Measurements from ENCODE around the gene NF2.

NF2 gene

DNA sequence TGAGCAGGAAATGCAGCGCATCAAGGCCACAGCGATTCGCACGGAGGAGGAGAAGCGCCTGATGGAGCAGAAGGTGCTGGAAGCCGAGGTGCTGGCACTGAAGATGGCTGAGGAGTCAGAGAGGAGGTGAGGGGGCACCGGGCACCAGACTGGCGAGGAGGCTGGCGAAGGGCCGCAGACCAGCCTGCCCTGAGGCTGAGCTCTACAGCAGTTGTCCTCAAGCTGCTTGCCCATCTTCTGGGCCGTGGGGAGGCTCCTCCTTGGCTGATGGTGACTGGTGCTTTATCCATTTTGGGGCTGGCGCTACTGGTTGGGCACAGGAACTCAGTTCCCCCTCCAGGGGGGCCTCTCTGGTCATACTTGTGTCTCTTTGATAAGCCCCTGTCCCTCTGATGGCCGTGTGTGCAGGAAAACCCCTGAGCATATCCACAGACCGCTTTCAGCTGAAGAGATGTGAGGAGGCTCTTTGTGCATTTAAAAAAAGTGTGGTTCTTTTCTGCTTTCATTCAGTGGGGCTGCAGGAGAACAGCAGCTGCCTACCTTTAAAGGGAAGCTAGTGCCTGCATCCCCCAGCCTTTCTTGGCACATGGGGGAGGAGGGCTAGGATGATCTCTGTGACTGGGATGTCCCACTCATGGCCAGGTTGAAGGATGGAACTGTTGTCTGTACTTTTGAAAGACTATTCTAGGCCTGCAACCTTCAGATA is 70.1 kb downstream of the NF2 start:
- no peak for DNase-seq

DNA sequence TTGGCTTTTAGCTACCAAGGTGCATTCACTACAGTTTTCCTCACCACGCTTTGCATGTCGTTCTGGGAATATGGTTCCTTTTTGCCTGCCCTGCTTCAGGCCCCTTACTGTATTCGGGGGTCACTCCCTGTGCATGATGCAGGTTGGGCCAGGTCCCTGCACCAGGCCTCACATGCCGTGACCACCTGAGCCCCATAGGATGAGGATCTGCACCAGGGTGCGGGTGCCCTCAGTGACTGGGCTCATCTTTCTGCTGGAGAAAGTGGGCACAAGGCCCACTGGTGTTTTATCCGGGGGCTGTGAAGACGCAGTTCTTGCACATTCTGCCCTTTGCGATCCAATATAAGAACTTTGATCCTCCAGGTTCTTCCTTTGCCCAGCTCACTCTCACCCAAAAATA is 70.7 kb downstream of the NF2 start:
- no peak for DNase-seq

DNA sequence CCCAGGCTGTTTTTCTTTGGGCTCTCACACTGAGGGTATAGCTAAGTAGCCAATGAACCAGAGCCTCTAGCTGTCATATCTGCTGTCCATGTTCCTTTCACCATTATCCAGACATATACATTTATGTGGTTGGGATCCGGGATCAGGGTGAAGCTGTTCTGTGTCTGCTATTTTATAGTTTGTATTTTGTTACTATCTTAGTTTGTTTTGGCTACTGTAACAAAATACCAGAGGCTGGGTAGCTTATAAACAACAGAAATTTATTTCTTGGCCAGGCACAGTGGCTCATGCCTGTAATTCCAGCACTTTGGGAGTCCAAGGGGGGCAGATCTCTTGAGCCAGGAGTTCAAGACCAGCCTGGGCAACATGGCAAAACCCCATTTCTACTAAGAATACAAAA is 75.9 kb downstream of the NF2 start:
- DNase-seq, result no peak

DNA sequence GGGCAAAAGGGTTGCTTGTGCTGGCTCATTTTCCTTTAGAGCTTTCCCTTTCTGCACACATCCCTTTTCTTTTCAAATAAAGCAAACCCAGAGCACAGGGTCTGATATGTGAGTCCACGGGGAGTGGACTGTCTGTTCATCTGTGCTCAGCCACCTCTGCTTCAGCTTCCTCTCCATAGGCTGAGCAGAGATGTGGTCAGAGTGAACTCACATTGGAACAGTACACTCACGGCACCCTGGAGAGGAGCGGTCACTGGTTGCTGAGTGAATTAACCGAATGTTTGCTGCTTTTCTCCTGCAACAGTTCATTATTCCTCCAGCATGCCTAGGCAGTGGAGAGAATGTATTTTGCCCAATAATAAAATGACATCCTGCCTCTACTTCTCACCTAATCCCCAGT is 80.1 kb downstream of the NF2 start:
- no peak for DNase-seq

DNA sequence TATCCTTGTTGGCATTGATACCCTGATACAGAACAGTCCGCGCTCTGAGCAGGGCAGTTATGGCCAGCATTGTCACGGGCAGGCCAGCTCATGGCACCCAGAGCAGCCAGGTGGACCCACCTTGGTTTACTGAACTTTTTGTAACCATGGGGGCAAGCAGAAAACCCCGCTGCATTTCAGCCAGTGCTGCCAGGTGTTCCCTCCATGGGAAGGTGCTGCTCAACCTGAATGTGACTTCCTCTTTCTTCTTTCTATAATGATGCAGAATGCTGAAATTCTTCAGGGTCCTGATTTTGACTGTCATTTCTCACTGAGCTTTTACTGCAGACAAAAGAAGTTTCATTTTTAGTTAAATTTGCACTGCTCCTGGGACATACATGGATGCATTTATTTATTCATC is 80.8 kb downstream of the NF2 start:
- no peak for DNase-seq

DNA sequence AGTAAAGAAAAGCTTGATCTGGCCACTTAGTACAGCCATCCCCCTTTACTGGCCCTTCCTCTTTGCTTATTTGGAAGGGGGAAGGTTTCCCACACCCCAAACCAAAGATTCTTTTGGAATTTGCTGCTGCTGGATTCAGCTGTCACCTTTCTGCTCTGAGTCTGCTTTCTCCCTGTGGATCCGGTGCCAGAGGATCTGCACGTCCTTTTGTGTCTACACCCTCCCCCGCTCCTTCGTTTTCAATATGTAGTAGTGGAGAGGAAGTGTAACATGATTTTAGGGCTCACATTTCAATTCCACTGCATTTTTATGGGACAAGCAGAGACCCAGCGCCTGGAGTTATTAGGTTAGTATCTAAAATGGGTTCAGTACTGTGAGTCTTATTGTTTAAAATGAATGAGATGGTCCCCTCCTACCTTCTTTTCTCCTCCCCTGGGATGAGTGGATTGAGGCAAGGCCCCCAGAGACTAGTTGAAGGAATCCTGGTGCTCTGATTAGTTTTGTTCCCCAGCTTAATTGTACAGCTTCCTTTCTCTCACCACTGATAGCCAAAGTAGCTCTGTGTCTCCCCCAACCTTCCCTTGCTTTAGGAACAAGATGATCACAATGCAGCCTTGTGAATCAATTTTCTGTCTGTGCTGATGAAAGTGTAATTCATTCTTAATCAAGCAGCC is 85.9 kb downstream of the NF2 start:
- DNase-seq, result no peak

DNA sequence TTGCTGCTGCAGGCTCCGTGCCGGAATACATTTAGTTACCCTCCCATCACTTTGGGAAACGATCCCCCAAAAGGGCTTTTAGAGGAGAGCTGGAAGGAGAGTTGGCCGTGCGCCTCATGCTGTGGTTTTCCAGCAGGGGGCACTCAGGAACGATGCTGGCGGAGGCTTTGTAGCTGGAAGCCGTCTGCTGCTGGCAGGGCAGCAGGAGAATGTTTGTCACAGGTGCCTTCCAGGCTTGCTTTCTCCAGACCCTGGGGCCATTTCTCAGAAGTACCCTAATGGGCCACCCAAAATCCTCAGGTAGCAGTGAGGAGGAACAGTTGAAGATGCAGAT is 86.4 kb downstream of the NF2 start:
- peak; percentile 40 for DNase-seq

DNA sequence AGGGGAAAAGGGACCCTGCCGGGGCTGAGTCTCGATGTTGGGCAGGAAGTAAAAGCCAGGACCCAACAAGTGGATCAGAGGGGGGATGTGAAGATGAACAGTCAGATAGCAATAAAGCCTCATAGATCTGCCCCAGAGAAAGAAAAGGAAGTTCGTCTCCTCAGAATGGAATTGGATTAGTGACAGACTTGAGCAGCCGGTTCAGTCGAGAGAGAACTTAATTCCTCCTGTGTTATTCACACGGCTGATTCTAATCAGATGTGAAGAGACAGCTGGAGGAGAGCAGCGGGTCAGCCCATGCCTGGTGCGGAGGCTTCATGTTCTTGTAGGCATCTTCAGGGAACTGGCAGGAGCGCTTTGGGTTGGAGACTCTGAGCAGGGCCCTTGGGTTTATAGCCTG is 87.0 kb downstream of the NF2 start:
- DNase-seq, result no peak

DNA sequence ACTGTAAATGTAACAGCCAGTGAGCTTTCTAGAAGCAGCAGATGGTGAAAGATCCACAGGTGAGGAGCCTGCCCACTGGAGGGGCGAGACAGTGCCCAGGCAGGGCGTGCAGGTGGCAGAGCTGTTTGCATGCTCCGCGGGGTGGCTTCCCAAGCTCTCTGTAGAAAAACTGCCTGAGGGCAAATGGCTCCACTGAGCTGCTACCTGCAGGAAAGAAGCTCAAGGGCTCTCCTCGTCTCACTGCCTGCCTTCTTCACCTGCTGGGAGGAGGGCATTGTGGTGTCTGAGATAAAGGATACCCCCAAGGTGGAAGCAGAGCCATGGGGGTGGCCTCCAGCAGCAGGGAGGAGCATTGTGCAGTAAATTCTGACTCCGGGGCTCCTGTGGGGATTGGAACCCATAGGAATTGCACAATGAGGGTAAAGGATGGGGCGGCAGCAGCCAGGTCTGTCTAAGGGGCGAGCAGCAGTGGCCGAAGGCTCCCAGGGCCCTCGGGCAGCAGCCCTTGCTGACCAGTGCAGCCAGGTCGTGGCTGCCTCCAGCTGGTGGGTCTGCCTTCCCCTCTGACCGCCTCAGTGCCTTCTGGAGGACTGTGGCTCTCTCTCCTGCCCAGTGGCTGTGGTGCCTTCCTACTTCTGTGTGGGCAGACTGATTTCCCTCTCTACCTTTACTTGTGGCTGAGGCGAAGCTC is 88.3 kb downstream of the NF2 start:
- DNase-seq, result no peak

DNA sequence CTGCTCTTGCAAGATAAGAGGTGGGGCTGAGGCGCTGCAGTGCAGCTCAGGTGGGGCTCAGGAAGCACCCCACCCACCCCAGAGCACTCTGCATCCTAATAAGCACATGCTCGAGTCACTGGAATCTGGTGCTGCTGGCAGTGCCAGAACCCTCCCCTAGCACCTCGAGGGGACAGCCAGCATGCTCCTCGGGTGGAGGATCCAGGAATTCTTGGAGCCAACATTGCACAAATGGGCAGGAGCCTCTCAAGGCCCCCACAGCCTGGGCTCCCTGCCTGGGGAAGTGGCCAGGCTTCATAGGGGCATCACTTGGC is 88.9 kb downstream of the NF2 start:
- DNase-seq, result no peak

DNA sequence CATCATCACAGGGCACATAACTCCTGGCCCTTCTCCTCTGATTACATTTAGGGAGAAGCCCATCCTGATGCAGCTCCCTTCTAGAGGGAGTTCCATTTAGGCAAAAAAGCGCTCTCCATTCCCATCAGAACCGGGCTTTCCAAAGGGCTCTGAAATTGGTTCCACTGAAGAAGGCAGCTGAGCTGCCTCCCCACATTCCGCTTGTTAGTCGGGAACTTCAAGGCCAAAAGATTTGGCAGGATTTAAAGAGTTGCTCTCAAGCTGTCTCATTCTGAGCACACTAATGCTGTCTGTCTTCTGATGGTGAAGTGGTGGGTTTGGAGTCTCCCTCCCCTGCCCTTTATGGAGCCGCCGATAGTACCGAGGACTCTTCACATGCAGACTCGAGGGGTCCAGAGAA is 89.7 kb downstream of the NF2 start:
- no peak for DNase-seq

DNA sequence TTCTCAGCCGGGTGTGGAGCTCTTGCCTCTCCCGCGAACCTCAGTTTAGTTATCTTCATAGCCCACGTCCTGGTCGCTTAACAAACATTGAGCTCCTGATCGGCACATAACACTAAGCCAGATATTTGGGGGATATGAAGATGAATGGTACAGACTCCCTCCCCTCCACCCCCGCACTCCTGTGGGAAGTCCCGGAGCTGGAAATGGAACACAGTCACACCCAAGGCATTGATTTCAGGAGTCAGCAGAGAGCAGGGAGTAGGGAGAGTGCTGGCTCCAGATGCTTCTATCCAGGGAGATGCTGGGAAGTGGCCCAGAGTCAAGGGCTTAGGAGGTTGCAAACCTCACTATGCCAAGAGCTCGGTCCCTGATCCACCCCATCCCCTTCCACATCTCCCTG is 90.2 kb downstream of the NF2 start:
- DNase-seq, result no peak

DNA sequence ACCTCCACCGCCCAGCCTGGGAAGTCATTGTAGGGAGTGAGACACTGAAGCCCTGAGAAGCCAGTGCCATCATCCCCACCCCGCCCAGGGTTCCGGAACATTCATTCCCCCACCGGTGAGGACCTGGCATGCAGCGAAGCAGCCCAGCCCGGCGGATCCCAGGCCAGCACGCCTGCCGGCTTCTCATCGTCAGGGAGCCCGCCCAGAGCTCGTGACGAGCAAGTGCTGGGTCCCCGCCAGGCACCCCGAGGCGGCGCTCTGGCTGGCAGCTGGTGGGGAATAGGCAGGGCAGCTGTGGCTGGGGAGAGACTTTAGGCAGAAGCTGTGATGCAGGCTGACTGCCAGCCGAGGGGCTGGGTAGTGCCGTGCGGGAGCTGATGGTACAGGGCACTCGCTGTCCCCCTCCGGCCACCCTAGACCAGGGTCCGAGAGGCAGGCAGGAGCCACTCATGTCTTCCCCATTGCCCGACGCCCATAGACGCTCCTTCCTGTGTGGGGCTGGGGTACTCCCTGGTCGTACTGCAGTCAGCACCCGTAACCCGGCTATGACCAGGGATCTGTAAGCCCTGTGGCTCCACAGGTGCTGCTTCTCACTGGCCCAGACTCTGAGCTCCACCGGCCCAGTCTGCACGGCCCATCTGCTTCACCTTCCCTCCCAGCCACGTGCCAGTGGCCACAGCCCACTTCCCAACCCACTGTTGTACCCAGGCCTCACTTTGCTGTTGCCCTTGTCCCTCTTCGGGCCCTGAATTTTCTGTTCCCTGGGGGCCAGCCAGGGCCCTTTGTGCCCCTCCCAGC is 91.9 kb downstream of the NF2 start:
- DNase-seq, result no peak

DNA sequence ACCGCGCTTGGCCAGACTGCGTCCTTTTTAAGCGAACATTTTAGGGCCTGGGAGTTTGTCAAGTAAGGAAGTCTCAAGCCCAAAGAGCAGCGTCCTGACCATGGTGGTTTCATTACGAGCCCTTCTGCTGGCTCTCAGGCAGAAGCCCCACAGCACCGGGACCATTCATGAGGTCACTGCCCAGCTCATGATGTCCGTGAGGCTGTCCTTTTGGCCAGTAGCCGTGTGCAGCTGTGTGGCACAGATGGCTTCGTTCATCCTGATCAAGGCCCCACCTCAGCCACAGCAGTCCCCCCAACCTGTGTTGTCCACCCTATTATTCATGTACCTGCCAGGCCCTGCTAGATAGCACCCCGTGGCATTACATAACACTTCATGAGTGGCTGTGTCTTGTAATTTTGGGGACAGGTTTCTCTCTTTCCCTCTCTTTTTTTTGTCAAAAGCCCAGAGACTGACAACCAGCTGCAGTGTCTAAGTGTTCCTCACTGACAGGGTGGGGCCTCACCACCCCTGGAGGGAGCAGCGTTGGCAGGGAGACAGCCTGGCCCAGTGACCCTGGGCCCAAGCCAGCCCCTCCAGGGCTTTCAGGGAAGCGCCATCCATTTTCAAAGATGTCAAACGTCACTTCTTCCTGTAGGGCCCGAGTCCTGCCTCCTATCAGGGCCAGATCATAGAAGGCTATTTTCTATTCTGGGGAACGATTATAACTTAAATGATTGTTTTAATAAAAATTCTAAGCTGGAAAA is 94.6 kb downstream of the NF2 start:
- DNase-seq, result no peak

DNA sequence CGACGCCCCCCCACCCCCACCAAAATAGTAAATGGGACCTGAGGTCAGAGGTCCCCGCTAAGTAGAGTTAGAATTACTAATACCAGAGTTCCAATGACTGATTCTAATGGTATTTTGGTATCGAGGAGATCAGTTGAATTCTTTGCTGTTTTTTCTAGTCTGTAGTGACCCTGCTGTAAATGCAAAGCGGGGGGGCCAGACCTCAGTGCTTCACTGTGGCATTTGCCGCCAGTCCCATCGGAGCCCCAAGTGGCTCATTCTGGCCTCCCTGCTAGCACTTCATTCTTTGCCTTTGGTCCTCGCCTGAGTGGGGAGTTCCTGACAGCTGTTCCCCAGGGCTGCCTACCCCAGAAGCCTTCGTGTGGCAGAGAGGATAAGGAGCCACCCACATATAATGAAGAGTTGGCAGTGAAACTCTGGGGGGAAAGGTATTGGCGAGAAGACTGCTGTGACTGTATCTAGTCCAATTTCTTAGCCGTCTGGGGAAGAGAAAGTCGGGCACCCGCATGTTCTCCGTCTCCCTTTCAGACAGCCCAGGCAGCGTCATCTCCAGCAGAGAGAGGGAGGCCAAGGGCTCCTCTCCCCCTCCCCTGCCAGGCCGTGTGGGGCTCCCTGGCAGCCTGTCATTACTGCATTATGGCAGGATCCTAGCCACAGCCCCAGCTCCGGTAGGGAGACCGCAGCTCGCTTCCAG is 96.9 kb downstream of the NF2 start:
- DNase-seq, result no peak

DNA sequence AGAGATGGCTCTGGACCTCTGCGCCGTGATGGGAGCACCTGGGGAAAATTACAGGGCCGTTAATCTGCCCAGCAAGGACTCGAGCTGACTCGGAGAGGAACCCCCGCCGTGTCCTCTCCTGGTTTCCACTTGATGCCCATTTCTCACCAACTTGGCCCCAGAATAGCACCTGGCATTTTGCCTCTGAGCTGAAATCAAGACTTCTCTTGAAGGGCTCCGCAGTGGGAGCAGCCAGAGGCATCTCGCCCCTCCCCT is 97.4 kb downstream of the NF2 start:
- no peak for DNase-seq

DNA sequence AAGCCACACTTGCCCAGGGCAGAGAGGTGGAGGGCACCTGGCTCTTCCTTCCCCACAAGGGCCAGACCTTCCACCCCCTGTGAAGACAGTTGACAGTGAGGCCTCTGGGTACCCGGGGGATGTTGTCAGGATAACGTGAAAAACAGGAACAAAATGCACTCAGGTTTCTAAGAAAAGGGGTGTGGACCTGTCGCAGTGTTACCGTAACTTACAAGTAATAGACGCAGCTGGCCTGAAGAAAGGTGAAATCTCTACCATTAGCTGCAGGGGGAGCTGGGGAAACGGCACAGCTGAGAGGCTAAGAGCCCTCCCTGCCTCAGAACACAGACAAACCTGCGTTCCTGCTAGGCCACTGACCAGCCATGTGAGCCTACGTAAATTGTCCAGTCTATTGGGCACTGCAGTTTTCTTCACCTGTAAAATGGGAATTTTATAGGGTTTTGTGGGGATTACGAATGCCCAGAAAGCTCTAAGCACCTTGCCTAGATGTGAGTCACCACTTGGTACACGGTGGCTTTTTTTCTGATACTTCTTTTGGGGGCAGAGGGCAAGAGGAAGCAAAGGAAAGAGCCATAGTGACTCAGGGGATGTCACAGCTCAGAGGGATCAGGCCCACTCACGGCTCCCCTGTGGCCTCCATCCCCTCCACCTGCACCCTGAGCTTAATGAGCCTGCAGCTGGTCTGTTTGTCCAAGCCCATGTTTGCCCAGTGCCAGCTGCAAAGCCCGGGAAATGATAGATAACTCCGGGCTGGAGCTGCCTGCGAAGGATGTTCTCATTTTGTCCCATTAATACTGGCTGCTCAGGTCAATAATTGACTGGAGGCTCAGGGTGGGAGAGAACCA is 97.9 kb downstream of the NF2 start:
- peak; percentile 30 for DNase-seq

DNA sequence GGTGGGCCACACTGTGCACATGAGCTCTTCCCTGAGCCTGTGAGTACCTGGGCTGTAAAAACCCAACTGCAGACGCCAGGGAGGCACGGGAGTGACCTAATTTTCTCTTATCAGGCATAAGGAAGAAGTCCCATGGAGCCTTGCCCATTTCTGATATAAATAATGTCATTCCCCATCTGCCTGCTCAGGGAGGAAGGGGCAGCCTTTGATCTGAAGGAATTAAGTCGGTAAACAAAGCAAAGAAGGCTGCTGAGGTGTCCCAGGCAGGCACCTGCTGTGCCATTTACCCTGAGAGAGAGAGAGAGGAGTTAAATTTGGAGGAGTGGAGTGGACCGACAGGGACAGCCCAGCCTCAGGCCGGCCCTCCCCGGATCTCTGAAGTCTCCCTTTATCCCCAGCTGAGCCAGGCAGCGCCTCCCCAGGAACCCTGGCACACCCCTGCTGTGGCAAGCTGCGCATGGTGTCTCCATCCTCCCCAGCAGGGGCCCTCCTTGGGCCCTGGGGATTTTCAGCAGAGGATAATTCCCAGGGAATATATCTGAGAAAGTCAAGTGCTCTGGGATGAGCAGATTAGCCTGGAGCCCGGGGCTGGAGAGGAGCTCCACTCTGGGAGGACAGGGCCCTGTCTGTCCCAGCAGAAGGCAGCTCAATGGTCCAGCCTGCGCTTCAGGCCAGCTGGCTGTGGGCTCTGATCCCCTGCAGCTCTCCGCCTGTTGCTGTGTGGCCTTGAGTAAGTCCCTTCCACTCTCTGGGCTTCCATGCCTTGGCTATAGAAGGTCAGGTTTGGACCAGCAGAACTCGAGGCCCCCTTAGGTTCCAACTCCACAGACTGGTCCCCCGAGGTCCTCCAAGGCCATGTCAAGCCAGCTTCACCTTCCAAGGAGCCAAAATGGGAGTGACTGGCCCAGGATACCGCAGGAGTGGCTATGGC is 98.8 kb downstream of the NF2 start:
- no peak for DNase-seq

DNA sequence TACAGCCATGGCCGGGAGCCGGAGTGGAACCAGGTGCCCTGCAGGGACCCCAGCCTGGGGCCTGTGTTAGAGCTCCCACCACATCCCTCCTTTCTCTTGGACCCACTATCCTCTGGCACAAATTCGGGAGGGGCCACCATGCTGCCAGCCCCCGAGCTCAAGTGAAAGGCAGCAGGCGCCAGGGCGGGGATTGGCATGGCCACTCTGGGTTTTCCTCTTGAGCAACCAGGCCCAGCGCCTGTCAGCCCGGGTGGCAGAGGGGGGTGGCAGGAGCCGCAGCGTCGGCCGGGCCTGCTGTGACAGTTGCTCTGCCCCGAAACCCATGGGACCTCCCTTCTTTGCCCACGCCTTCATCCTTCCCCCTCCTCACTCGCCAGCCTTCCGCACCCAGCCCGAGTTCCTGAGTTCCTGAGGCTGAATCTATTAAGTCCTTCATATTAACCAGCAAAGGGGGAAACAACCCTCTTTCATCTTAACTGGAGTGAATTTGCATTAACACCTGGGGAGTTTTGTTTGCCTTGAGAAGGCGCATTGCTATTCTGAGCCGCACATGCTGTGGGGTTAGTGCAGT is 99.6 kb downstream of the NF2 start:
- no peak for DNase-seq

DNA sequence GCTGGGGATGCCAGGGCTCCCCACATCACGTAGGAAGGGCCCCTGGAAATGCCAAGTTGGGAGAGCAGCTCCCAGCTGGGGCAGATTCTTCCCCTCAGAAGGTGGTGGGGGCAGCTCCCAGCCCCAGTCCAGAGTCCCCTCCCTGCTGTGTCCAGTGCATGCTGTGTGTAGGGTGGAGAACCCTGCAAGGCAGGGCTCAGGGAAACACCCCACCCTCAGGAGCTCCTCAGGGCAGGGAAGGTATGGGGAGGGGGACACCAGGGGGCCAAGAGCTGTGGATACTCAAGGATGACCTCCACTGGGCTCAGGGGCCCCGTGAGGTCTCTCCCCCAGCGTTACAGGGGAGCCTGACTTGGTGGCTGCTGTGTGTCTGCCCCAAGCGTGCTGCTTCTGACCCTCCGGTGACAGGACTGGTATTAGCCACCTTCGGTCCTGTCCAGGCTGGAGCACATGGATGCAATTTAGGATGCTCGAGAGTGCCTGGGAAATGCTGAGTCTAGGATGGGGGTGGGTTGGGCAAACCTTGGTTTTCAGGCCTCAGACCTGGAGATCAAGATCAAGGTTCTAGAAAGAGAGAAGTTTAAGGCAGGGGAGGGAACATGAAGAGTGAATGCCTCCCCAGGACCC is 100.2 kb downstream of the NF2 start:
- DNase-seq, result no peak

Data from activated CD4-positive, alpha-beta T cell treated with anti-CD3 and anti-CD28 coated beads, Interleukin-2, Interleukin-6, amounts not matched to agents 100 ng/mL and 50 ng/mL, durations not matched to agents 16 hours and 8 hours (primary cell).